Activated CD4-positive, alpha-beta T cell treated with anti-CD3 and anti-CD28 coated beads for 48 hours (primary cell): ENCODE data around the gene PURB.
A peak's percentile ranks its signal among the peaks of the same experiment; 100 is the strongest.
"Not testable (repeated sequence)": the region's sequence is repeated elsewhere in the genome, so short reads cannot be mapped to it uniquely, and the experiment has no call there.

Source experiments
- DNase-seq: peaks from one replicate; pipeline ENCODE4 v3.0.0-alpha.2; 2020

Gene PURB

GRCh38 chr7:44891372-44891771, 6.0 kb upstream of the PURB start:
- DNase-seq = peak; percentile 35

GRCh38 chr7:44889086-44889781, 3.9 kb upstream of the PURB start:
- DNase-seq = no peak

GRCh38 chr7:44887293-44887692, 2.0 kb upstream of the PURB start:
- no peak for DNase-seq

- peak; percentile 67 for DNase-seq
Measured at GRCh38 chr7:44884621-44885393, 523 bp downstream of the PURB start.

- DNase-seq = no peak
Measured at GRCh38 chr7:44883961-44884620, 1.2 kb downstream of the PURB start.

- no peak for DNase-seq
Measured at GRCh38 chr7:44882899-44883298, 2.4 kb downstream of the PURB start.

- no peak for DNase-seq
Measured at GRCh38 chr7:44881610-44882009, 3.7 kb downstream of the PURB start.

- DNase-seq = no peak
Measured at GRCh38 chr7:44881066-44881600, 4.2 kb downstream of the PURB start.

- DNase-seq = no peak
Measured at GRCh38 chr7:44880317-44881018, 4.9 kb downstream of the PURB start.

- no peak for DNase-seq
Measured at GRCh38 chr7:44876393-44876792, 8.9 kb downstream of the PURB start.

- DNase-seq = no peak
Measured at GRCh38 chr7:44875241-44875640, 10.1 kb downstream of the PURB start.

- DNase-seq = no peak
Measured at GRCh38 chr7:44872787-44873186, 12.5 kb downstream of the PURB start.

GRCh38 chr7:44871918-44872317, 13.4 kb downstream of the PURB start:
- not testable (repeated sequence) for DNase-seq

GRCh38 chr7:44870780-44871179, 14.6 kb downstream of the PURB start:
- DNase-seq = not testable (repeated sequence)

GRCh38 chr7:44870336-44870735, 15.0 kb downstream of the PURB start:
- DNase-seq = not testable (repeated sequence)

GRCh38 chr7:44867073-44867995, 18.0 kb downstream of the PURB start:
- DNase-seq = peak; percentile 38

- not testable (repeated sequence) for DNase-seq
Measured at GRCh38 chr7:44861949-44862348, 23.4 kb downstream of the PURB start.

- DNase-seq = no peak
Measured at GRCh38 chr7:44858161-44858560, 27.2 kb downstream of the PURB start.

- DNase-seq = no peak
Measured at GRCh38 chr7:44854644-44855364, 30.5 kb downstream of the PURB start.

GRCh38 chr7:44853391-44853790, 31.9 kb downstream of the PURB start:
- peak; percentile 51 for DNase-seq

- no peak for DNase-seq
Measured at GRCh38 chr7:44852590-44852989, 32.7 kb downstream of the PURB start.
